DMS153 treated with DMSO at 0.1 percent for 48 hours (cell line): ENCODE results near the gene STXBP5.

Experiments used
- DNase-seq: peaks from one replicate; lab custom pipeline; 2025; ENCODE audit not compliant: unreplicated experiment; lab: John Stamatoyannopoulos, UW

Gene STXBP5

GRCh38 chr6:147207837-147208754, 3.9 kb downstream of the STXBP5 start:
- DNase-seq = no peak

- no peak for DNase-seq
Observed at GRCh38 chr6:147209762-147210449, 5.7 kb downstream of the STXBP5 start.

GRCh38 chr6:147211349-147211748, 7.1 kb downstream of the STXBP5 start:
- DNase-seq = no peak

- DNase-seq = no peak
Observed at GRCh38 chr6:147211831-147212230, 7.6 kb downstream of the STXBP5 start.

GRCh38 chr6:147212622-147213021, 8.4 kb downstream of the STXBP5 start:
- DNase-seq = no peak

- DNase-seq = no peak
Observed at GRCh38 chr6:147213772-147214171, 9.6 kb downstream of the STXBP5 start.

GRCh38 chr6:147214248-147215227, 10.3 kb downstream of the STXBP5 start:
- DNase-seq = no peak

GRCh38 chr6:147216915-147217314, 12.7 kb downstream of the STXBP5 start:
- DNase-seq = no peak

- no peak for DNase-seq
Observed at GRCh38 chr6:147217840-147218404, 13.7 kb downstream of the STXBP5 start.

GRCh38 chr6:147218797-147219196, 14.6 kb downstream of the STXBP5 start:
- DNase-seq = no peak

GRCh38 chr6:147219463-147219862, 15.2 kb downstream of the STXBP5 start:
- no peak for DNase-seq

- DNase-seq = no peak
Observed at GRCh38 chr6:147220345-147220744, 16.1 kb downstream of the STXBP5 start.

GRCh38 chr6:147221739-147222138, 17.5 kb downstream of the STXBP5 start:
- no peak for DNase-seq

- no peak for DNase-seq
Observed at GRCh38 chr6:147222160-147222838, 18.1 kb downstream of the STXBP5 start.

- DNase-seq = no peak
Observed at GRCh38 chr6:147223736-147224135, 19.5 kb downstream of the STXBP5 start.

GRCh38 chr6:147226163-147226724, 22.0 kb downstream of the STXBP5 start:
- DNase-seq = no peak

- DNase-seq = no peak
Observed at GRCh38 chr6:147226877-147227276, 22.7 kb downstream of the STXBP5 start.

- DNase-seq = no peak
Observed at GRCh38 chr6:147227770-147228320, 23.6 kb downstream of the STXBP5 start.

- DNase-seq = no peak
Observed at GRCh38 chr6:147231589-147231988, 27.4 kb downstream of the STXBP5 start.

GRCh38 chr6:147234685-147235084, 30.5 kb downstream of the STXBP5 start:
- DNase-seq = no peak
